ENCODE data around the gene ONECUT2.

- TF ChIP-seq U2AF1 (optimal IDR thresholded peaks at IDR 0.05; ENCODE audit: low read depth, low read length) (no peak), CHD1 (IDR thresholded peaks at IDR 0.05; ENCODE audit: low read length) (no peak), MAFK (IDR thresholded peaks at IDR 0.05; ENCODE audit: low read length) (no peak), E2F4 (CRISPR knock-in tag; IDR thresholded peaks at IDR 0.05; ENCODE audit: low read depth) (no peak), POLR2AphosphoS5 (IDR thresholded peaks at IDR 0.05; ENCODE audit: control insufficient read depth, insufficient read depth, low read depth, low read length) (no peak), CAMTA2 (CRISPR knock-in tag; conservative IDR thresholded peaks at IDR 0.05) (no peak), EZH2 (IDR thresholded peaks at IDR 0.05; ENCODE audit: borderline replicate concordance, low read depth, low read length) (no peak), TAF1 (IDR thresholded peaks at IDR 0.05; ENCODE audit: control insufficient read depth, extremely low read depth, insufficient read depth, low read length, severe bottlenecking) (no peak), MYC (IDR thresholded peaks at IDR 0.05; ENCODE audit: low read depth, low read length) (no peak), MYC (CRISPR knock-in tag; IDR thresholded peaks at IDR 0.05; ENCODE audit: borderline replicate concordance, low read depth) (no peak), ESRRA (IDR thresholded peaks at IDR 0.05; ENCODE audit: borderline replicate concordance, low read depth) (no peak)
- TF ChIP-seq, protein P1, sequence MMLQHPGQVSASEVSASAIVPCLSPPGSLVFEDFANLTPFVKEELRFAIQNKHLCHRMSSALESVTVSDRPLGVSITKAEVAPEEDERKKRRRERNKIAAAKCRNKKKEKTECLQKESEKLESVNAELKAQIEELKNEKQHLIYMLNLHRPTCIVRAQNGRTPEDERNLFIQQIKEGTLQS (IDR thresholded peaks at IDR 0.05): no peak
- TF ChIP-seq, protein P1 (CRISPR knock-in tag; conservative IDR thresholded peaks at IDR 0.05): no peak
- TF ChIP-seq, protein P2, sequence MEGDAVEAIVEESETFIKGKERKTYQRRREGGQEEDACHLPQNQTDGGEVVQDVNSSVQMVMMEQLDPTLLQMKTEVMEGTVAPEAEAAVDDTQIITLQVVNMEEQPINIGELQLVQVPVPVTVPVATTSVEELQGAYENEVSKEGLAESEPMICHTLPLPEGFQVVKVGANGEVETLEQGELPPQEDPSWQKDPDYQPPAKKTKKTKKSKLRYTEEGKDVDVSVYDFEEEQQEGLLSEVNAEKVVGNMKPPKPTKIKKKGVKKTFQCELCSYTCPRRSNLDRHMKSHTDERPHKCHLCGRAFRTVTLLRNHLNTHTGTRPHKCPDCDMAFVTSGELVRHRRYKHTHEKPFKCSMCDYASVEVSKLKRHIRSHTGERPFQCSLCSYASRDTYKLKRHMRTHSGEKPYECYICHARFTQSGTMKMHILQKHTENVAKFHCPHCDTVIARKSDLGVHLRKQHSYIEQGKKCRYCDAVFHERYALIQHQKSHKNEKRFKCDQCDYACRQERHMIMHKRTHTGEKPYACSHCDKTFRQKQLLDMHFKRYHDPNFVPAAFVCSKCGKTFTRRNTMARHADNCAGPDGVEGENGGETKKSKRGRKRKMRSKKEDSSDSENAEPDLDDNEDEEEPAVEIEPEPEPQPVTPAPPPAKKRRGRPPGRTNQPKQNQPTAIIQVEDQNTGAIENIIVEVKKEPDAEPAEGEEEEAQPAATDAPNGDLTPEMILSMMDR (IDR thresholded peaks at IDR 0.05 in 2 of 3, conservative IDR thresholded peaks at IDR 0.05 in 1 of 3; ENCODE audit: insufficient read depth in 2 of 3, low read depth in 1 of 3, low read length in 3 of 3): no peak
- TF ChIP-seq, protein P3, sequence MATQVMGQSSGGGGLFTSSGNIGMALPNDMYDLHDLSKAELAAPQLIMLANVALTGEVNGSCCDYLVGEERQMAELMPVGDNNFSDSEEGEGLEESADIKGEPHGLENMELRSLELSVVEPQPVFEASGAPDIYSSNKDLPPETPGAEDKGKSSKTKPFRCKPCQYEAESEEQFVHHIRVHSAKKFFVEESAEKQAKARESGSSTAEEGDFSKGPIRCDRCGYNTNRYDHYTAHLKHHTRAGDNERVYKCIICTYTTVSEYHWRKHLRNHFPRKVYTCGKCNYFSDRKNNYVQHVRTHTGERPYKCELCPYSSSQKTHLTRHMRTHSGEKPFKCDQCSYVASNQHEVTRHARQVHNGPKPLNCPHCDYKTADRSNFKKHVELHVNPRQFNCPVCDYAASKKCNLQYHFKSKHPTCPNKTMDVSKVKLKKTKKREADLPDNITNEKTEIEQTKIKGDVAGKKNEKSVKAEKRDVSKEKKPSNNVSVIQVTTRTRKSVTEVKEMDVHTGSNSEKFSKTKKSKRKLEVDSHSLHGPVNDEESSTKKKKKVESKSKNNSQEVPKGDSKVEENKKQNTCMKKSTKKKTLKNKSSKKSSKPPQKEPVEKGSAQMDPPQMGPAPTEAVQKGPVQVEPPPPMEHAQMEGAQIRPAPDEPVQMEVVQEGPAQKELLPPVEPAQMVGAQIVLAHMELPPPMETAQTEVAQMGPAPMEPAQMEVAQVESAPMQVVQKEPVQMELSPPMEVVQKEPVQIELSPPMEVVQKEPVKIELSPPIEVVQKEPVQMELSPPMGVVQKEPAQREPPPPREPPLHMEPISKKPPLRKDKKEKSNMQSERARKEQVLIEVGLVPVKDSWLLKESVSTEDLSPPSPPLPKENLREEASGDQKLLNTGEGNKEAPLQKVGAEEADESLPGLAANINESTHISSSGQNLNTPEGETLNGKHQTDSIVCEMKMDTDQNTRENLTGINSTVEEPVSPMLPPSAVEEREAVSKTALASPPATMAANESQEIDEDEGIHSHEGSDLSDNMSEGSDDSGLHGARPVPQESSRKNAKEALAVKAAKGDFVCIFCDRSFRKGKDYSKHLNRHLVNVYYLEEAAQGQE (IDR thresholded peaks at IDR 0.05; ENCODE audit: borderline replicate concordance): no peak
- TF ChIP-seq, protein P3 (CRISPR knock-in tag; IDR thresholded peaks at IDR 0.05; ENCODE audit: low read depth): no peak
Observed at GRCh38 chr18:57427429-57428201, 7.6 kb upstream of the ONECUT2 start.
